Epithelial cell of proximal tubule (primary cell): ENCODE data around the gene PARP11. TPM values are rescaled to one million over a fixed set of nuclear protein-coding genes. Genes with fewer than 3 reads are reported as not detected.

ENCODE experiments used
- DNase-seq: peaks from one replicate; pipeline ENCODE4 v3.0.0-alpha.2; 2011; ENCODE audit warnings: low read depth
- H3K4me3 ChIP-seq: 2 replicates; pipeline ENCODE4 v1.5.1; 2011; ENCODE audit warnings: low read depth, mild to moderate bottlenecking, low read length
- CTCF ChIP-seq: conservative IDR thresholded peaks from 2 replicates; pipeline ENCODE4 v1.5.1; 2012; ENCODE audit warnings: low read depth, mild to moderate bottlenecking, low read length
- total RNA-seq: library from RNA; depleted of rRNA; stranded (reverse); fragments of >200 nt; gene quantifications from 2 replicates; pipeline ENCODE4 v1.2.3, GENCODE V29; 2015

PARP11 gene
- total RNA-seq, 1 donor from 2014 or later: 3.6 TPM

GRCh38 chr12:3828888-3829287 is 44.3 kb downstream of the PARP11 start:
- TF ChIP-seq CTCF: no peak
- no peak overlapping the region for H3K4me3 ChIP-seq
- no peak for DNase-seq

GRCh38 chr12:3827301-3828000 is 45.7 kb downstream of the PARP11 start:
- DNase-seq: no peak
- no peak for TF ChIP-seq CTCF
- no peak overlapping the region for H3K4me3 ChIP-seq

GRCh38 chr12:3821441-3821840 is 51.8 kb downstream of the PARP11 start:
- DNase-seq: no peak
- no peak overlapping the region for H3K4me3 ChIP-seq
- TF ChIP-seq CTCF: no peak

GRCh38 chr12:3820122-3820521 is 53.1 kb downstream of the PARP11 start:
- peak; percentile 26 for DNase-seq
- H3K4me3 ChIP-seq: no peak overlapping the region
- TF ChIP-seq CTCF: no peak

- TF ChIP-seq CTCF: no peak
- H3K4me3 ChIP-seq: no peak overlapping the region
- no peak for DNase-seq
These were observed 56.9 kb downstream of the PARP11 start for GRCh38 chr12:3816266-3816665.

GRCh38 chr12:3815094-3815766 is 58.0 kb downstream of the PARP11 start:
- TF ChIP-seq CTCF: no peak
- no peak for DNase-seq
- no peak overlapping the region for H3K4me3 ChIP-seq

GRCh38 chr12:3810540-3810939 is 62.7 kb downstream of the PARP11 start:
- DNase-seq: no peak
- no peak overlapping the region for H3K4me3 ChIP-seq
- TF ChIP-seq CTCF: no peak
